HL-60 (cell line): Measurements from ENCODE around the gene PARP8.

Experiments
- DNase-seq, 2 experiments: peaks; one replicate each; pipeline ENCODE4 v3.0.0-alpha.2; 2010 to 2020; ENCODE audit warnings: low read depth in 1 of 2, low spot score in 1 of 2
- H3K27ac ChIP-seq: fragments of 250-450 bp; sonication (Bioruptor Pico); replicated peaks from 2 replicates; pipeline ENCODE4 v1.5.1; 2020; ENCODE audit warnings: mild to moderate bottlenecking, moderate library complexity
- H3K27me3 ChIP-seq: fragments of 250-450 bp; sonication (Bioruptor Pico); 2 replicates; pipeline ENCODE4 v1.5.1; 2021; ENCODE audit warnings: mild to moderate bottlenecking, moderate library complexity; ENCODE audit not compliant: insufficient read depth, poor library complexity, severe bottlenecking
- H3K4me3 ChIP-seq: replicated peaks from 2 replicates; pipeline ENCODE4 v1.5.1; 2011; ENCODE audit warnings: mild to moderate bottlenecking, control low read depth, low read length; ENCODE audit not compliant: insufficient read depth
- CTCF ChIP-seq: IDR thresholded peaks from one replicate; pipeline ENCODE4 v1.5.1; 2011; ENCODE audit warnings: low read length, control low read depth, inconsistent platforms; ENCODE audit not compliant: insufficient read depth
- GABPA ChIP-seq: IDR thresholded peaks from 2 replicates; pipeline ENCODE4 v1.6.1; 2012; ENCODE audit warnings: low read depth
- POLR2AphosphoS5 ChIP-seq: IDR thresholded peaks from 2 replicates; pipeline ENCODE4 v1.6.1; 2012; ENCODE audit warnings: low read depth
- REST ChIP-seq: IDR thresholded peaks from 2 replicates; pipeline ENCODE4 v1.6.1; 2012; ENCODE audit warnings: low read depth; ENCODE audit not compliant: insufficient replicate concordance
- SPI1 ChIP-seq: IDR thresholded peaks from 2 replicates; pipeline ENCODE4 v1.6.1; 2012; ENCODE audit warnings: low read depth, mild to moderate bottlenecking, borderline replicate concordance

The PARP8 gene

GRCh38 chr5:50702615-50703366 lies 36.4 kb downstream of the PARP8 start:
- TF ChIP-seq CTCF (no peak), REST (no peak), POLR2AphosphoS5 (peak; percentile 64; the same call in 1 of the 2 replicates), GABPA (no peak), SPI1 (peak; percentile 92)
- Histone ChIP-seq H3K27ac (peak overlapping the region; percentile 31), H3K27me3 (no peaks in the 10 kb centered on the region), H3K4me3 (no peak overlapping the region)
- DNase-seq = peak; percentile 55 to 65

GRCh38 chr5:50703367-50703666 lies 36.9 kb downstream of the PARP8 start:
- H3K27me3 ChIP-seq = no peaks in the 10 kb centered on the region
- TF ChIP-seq SPI1 (no peak), REST (no peak), GABPA (no peak), CTCF (no peak), POLR2AphosphoS5 (no peak)
- no peak overlapping the region for H3K4me3 ChIP-seq
- no peak for DNase-seq
- no peak overlapping the region for H3K27ac ChIP-seq

DNA sequence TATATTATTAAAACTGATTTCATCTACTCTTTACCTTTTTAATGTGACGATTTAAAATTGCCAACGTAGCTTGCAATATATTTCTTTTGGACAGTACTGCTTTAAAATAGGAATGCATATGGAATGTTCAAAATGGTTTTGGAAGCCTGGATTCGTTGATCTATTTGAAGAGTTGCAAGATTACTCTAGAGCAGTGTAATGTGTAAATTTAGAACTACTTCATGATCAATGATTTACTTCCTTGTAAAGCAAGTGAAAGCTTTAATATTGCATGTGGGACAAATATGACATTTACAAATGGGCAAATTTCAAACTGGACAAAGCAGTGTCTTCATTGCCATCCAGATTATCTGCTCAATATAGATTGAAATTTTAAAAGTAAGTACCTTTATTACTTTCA lies 38.3 kb downstream of the PARP8 start:
- DNase-seq = no peak
- no peak for TF ChIP-seq POLR2AphosphoS5
- no peak for TF ChIP-seq GABPA
- TF ChIP-seq REST = no peak
- TF ChIP-seq SPI1 = no peak
- TF ChIP-seq CTCF = no peak
- Histone ChIP-seq H3K4me3 (no peak overlapping the region), H3K27ac (no peak overlapping the region), H3K27me3 (no peaks in the 10 kb centered on the region)
